ENCODE data around the gene MAFG. TPM values are rescaled to one million over a fixed set of nuclear protein-coding genes. Genes with fewer than 3 reads are reported as not detected.

MAFG gene
- total and polyA plus RNA-seq, 2 of the 13 experiments (the other 11 are each of a cell fraction or from before 2014, with no cell fraction given) = 14.5 to 20.0 TPM

DNA sequence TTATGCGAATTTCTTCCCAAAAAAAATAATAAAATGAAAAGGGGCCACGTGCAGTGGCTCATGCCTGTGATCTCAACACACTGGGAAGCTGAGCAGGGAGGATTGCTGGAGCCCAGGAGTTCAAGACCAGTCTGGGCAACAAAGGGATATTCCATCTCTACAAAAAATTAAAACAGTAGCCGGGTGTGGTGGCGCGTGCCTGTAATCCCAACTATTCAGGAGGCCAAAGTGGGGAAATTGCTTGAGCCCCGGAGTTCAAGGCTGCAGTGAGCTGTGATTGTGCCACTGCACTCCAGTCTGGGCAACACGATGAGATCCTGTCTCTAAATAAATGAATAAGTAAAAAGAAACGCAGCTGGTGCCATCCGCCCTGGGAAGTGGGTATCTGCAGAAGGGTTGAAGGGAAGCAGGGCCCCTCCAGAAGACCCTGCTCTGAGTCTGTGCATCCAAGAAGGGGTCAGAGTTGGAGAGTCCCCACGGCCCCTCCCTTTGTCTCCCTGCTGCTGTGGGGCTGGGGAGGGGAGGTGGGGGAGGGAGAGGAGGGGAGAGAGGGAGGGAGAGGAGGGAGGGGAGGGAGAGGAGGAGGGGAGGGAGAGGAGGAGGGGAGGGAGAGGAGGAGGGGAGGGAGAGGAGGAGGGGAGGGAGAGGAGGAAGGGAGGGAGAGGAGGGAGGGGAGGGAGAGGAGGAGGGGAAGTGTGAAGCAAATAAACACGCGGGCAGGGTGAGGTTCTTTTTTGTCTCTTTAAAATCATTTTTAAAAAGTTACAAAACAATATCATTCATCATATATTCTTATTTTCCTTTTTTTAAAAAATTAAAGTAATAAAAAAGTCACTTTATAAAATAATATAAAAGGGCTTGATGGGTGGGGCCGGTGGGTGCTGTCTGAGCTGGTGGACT, 24.5 kb upstream of the MAFG start (continued):
- TF ChIP-seq, protein P1, sequence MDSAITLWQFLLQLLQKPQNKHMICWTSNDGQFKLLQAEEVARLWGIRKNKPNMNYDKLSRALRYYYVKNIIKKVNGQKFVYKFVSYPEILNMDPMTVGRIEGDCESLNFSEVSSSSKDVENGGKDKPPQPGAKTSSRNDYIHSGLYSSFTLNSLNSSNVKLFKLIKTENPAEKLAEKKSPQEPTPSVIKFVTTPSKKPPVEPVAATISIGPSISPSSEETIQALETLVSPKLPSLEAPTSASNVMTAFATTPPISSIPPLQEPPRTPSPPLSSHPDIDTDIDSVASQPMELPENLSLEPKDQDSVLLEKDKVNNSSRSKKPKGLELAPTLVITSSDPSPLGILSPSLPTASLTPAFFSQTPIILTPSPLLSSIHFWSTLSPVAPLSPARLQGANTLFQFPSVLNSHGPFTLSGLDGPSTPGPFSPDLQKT (CRISPR knock-in tag; IDR thresholded peaks at IDR 0.05; ENCODE audit: borderline replicate concordance) = no peak
- TF ChIP-seq, protein P2, sequence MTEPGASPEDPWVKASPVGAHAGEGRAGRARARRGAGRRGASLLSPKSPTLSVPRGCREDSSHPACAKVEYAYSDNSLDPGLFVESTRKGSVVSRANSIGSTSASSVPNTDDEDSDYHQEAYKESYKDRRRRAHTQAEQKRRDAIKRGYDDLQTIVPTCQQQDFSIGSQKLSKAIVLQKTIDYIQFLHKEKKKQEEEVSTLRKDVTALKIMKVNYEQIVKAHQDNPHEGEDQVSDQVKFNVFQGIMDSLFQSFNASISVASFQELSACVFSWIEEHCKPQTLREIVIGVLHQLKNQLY (CRISPR knock-in tag; IDR thresholded peaks at IDR 0.05) = no peak
- TF ChIP-seq, protein P3, sequence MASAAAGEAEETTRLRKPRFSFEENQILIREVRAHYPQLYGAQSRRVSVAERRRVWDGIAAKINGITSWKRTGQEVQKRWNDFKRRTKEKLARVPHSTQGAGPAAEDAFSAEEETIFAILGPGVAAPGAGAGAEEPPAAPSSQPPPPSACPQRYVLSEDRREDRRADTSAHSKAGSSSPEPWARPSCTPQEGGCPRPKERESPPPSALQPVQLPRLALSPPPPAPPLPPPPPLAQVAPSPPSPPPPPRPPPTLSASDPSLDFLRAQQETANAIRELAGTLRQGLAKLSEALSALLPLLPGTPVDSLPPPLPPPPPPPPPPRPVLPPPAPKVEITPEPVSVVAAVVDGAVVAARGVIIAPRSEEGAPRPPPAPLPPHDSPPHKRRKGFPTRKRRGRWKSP (CRISPR knock-in tag; IDR thresholded peaks at IDR 0.05) = no peak
- TF ChIP-seq, protein P4, sequence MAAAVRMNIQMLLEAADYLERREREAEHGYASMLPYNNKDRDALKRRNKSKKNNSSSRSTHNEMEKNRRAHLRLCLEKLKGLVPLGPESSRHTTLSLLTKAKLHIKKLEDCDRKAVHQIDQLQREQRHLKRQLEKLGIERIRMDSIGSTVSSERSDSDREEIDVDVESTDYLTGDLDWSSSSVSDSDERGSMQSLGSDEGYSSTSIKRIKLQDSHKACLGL (CRISPR knock-in tag; IDR thresholded peaks at IDR 0.05) = no peak
- TF ChIP-seq SMARCE1 (IDR thresholded peaks at IDR 0.05; ENCODE audit: borderline replicate concordance) = no peak
- no peak for TF ChIP-seq LCORL (IDR thresholded peaks at IDR 0.05)
- no peak for TF ChIP-seq LCORL (CRISPR knock-in tag; IDR thresholded peaks at IDR 0.05)
- no peak for TF ChIP-seq TP53 (CRISPR knock-in tag; conservative IDR thresholded peaks at IDR 0.05)
- no peak for TF ChIP-seq NR1H2 (CRISPR knock-in tag; IDR thresholded peaks at IDR 0.05; ENCODE audit: borderline replicate concordance, low read depth)
- TF ChIP-seq, protein P5, sequence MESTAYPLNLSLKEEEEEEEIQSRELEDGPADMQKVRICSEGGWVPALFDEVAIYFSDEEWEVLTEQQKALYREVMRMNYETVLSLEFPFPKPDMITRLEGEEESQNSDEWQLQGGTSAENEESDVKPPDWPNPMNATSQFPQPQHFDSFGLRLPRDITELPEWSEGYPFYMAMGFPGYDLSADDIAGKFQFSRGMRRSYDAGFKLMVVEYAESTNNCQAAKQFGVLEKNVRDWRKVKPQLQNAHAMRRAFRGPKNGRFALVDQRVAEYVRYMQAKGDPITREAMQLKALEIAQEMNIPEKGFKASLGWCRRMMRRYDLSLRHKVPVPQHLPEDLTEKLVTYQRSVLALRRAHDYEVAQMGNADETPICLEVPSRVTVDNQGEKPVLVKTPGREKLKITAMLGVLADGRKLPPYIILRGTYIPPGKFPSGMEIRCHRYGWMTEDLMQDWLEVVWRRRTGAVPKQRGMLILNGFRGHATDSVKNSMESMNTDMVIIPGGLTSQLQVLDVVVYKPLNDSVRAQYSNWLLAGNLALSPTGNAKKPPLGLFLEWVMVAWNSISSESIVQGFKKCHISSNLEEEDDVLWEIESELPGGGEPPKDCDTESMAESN (CRISPR knock-in tag; conservative IDR thresholded peaks at IDR 0.05) = no peak
- TF ChIP-seq, protein P6, sequence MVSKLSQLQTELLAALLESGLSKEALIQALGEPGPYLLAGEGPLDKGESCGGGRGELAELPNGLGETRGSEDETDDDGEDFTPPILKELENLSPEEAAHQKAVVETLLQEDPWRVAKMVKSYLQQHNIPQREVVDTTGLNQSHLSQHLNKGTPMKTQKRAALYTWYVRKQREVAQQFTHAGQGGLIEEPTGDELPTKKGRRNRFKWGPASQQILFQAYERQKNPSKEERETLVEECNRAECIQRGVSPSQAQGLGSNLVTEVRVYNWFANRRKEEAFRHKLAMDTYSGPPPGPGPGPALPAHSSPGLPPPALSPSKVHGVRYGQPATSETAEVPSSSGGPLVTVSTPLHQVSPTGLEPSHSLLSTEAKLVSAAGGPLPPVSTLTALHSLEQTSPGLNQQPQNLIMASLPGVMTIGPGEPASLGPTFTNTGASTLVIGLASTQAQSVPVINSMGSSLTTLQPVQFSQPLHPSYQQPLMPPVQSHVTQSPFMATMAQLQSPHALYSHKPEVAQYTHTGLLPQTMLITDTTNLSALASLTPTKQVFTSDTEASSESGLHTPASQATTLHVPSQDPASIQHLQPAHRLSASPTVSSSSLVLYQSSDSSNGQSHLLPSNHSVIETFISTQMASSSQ (IDR thresholded peaks at IDR 0.05; ENCODE audit: low read depth) = no peak
- TF ChIP-seq, protein P6 (CRISPR knock-in tag; IDR thresholded peaks at IDR 0.05; ENCODE audit: borderline replicate concordance) = no peak
- no peak for TF ChIP-seq ZNF775 (CRISPR knock-in tag; IDR thresholded peaks at IDR 0.05; ENCODE audit: borderline replicate concordance)
- TF ChIP-seq YEATS4 (CRISPR knock-in tag; IDR thresholded peaks at IDR 0.05; ENCODE audit: borderline replicate concordance) = no peak
- TF ChIP-seq, protein P7, sequence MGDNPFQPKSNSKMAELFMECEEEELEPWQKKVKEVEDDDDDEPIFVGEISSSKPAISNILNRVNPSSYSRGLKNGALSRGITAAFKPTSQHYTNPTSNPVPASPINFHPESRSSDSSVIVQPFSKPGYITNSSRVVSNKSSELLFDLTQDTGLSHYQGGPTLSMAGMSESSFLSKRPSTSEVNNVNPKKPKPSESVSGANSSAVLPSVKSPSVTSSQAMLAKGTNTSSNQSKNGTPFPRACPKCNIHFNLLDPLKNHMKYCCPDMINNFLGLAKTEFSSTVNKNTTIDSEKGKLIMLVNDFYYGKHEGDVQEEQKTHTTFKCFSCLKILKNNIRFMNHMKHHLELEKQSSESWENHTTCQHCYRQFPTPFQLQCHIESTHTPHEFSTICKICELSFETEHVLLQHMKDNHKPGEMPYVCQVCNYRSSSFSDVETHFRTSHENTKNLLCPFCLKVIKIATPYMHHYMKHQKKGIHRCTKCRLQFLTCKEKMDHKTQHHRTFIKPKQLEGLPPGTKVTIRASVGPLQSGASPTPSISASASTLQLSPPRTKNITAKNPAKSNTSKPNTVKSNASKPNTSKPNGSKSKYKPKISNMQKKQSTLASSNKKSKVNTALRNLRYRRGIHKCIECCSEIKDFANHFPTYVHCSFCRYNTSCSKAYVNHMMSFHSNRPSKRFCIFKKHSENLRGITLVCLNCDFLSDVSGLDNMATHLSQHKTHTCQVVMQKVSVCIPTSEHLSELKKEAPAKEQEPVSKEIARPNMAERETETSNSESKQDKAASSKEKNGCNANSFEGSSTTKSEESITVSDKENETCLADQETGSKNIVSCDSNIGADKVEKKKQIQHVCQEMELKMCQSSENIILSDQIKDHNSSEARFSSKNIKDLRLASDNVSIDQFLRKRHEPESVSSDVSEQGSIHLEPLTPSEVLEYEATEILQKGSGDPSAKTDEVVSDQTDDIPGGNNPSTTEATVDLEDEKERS (CRISPR knock-in tag; IDR thresholded peaks at IDR 0.05) = 0 out of 2 replicates have a peak, but pooled peaks have one; percentile 62

Data from HepG2 (cell line).